Subcutaneous adipose tissue (tissue), 4 donors: Measurements from ENCODE around the gene VEGFA. TPM values are rescaled to one million over a fixed set of nuclear protein-coding genes. Genes with fewer than 3 reads are reported as not detected.

Source experiments
- CTCF ChIP-seq: fragments of 450-650 bp; IDR thresholded peaks from one replicate; pipeline ENCODE4 v1.5.1; 2016; ENCODE audit warnings: low read depth, mild to moderate bottlenecking, control low read depth, antibody characterized with exemption, moderate library complexity
- total RNA-seq, 4 donors: library from RNA; depleted of rRNA; stranded (reverse); fragments of >200 nt; gene quantifications; one replicate each; pipeline ENCODE4 v1.1.0, GENCODE V29; 2016

VEGFA gene
- total RNA-seq, 4 donors from 2014 or later: 195 to 909 (median 398) TPM

- TF ChIP-seq CTCF: no peak
These were observed 8.2 kb upstream of the VEGFA start for GRCh38 chr6:43761666-43762409.

- no peak for TF ChIP-seq CTCF
These were observed 7.6 kb upstream of the VEGFA start for GRCh38 chr6:43762410-43762768.

- no peak for TF ChIP-seq CTCF
These were observed 6.9 kb upstream of the VEGFA start for GRCh38 chr6:43762966-43763695.

GRCh38 chr6:43763812-43764522 is 6.0 kb upstream of the VEGFA start:
- TF ChIP-seq CTCF: no peak

- TF ChIP-seq CTCF: no peak
These were observed 5.2 kb upstream of the VEGFA start for GRCh38 chr6:43764772-43765171.

- no peak for TF ChIP-seq CTCF
These were observed 4.1 kb upstream of the VEGFA start for GRCh38 chr6:43765776-43766499.
